T-cell (primary cell): ENCODE results near the gene ABCC10. TPM values are rescaled to one million over a fixed set of nuclear protein-coding genes. Genes with fewer than 3 reads are reported as not detected.
A peak's percentile ranks its signal among the peaks of the same experiment; 100 is the strongest.

Experiments
- ATAC-seq, 4 experiments: fragments of 200-7000 bp in 3 of 4; fragments of 150-1000 bp in 1 of 4; cut with Tn5 transposase; replicated peaks in 1 of 4; 1 replicate in 3 of 4; 2 replicates in 1 of 4; pipeline ENCODE4 v1.10.0; 2021; ENCODE audit warnings: moderate library complexity in 3 of 4, mild to moderate bottlenecking in 2 of 4, moderate number of reproducible peaks in 1 of 4
- CTCF ChIA-PET, 2 donors: fragments of 300-600 bp; sonication (Branson Sonifier 250); formaldehyde crosslinking; loops; one replicate each; lab custom pipeline; 2022; ENCODE audit warnings: antibody characterized with exemption in 2 of 2; lab: Charles Lee
- POLR2A ChIA-PET, 2 donors: fragments of 300-600 bp; sonication (Branson Sonifier 250); formaldehyde crosslinking; loops; one replicate each; lab custom pipeline; 2022; ENCODE audit warnings: antibody characterized with exemption in 2 of 2; lab: Charles Lee
- DNase-seq, 35 experiments: peaks; one replicate each; pipeline versions ENCODE4 v3.0.0 to v3.0.0-alpha.2; 2013 to 2023
- H3K27ac ChIP-seq: one replicate; pipeline ENCODE4 v1.5.1; 2013; ENCODE audit warnings: low read length
- H3K27me3 ChIP-seq, 2 experiments: replicated peaks in 1 of 2; 1 replicate in 1 of 2; 2 replicates in 1 of 2; pipeline versions ENCODE4 v1.6.1 to v1.7.0; 2013; ENCODE audit warnings: low read length in 1 of 2, mixed read lengths in 1 of 2; ENCODE audit not compliant: control insufficient read depth in 2 of 2, insufficient read depth in 2 of 2; ENCODE audit errors: extremely low read depth in 1 of 2
- H3K36me3 ChIP-seq, 2 donors: 1 replicate in 1 of 2; 2 replicates in 1 of 2; pipeline versions ENCODE4 v1.6.1 to v1.7.0; 2013; ENCODE audit warnings: low read length in 1 of 2; ENCODE audit not compliant: control insufficient read depth in 2 of 2, insufficient read depth in 1 of 2; ENCODE audit errors: extremely low read depth in 1 of 2
- H3K4me1 ChIP-seq, 2 experiments: 1 replicate in 1 of 2; 2 replicates in 1 of 2; pipeline versions ENCODE4 v1.6.1 to v1.7.0; 2013; ENCODE audit warnings: low read length in 2 of 2, mixed read lengths in 1 of 2; ENCODE audit not compliant: insufficient read depth in 2 of 2, control insufficient read depth in 1 of 2; ENCODE audit errors: extremely low read depth in 1 of 2
- H3K4me3 ChIP-seq, 2 donors: 1 replicate in 1 of 2; 2 replicates in 1 of 2; pipeline versions ENCODE4 v1.5.1 to v1.7.0; 2013; ENCODE audit warnings: mild to moderate bottlenecking in 2 of 2, low read length in 1 of 2, moderate library complexity in 1 of 2; ENCODE audit not compliant: control insufficient read depth in 1 of 2; ENCODE audit errors: extremely low read depth in 1 of 2
- H3K9me3 ChIP-seq: 2 replicates; pipeline ENCODE4 v1.7.0; 2013
- H3K27ac Mint-ChIP-seq, 2 donors: one replicate each; pipeline ENCODE4 v1.8.0; 2020 to 2021; ENCODE audit warnings: mild to moderate bottlenecking in 2 of 2, mixed read lengths in 2 of 2
- H3K27me3 Mint-ChIP-seq, 2 donors: one replicate each; pipeline ENCODE4 v1.8.0; 2021 to 2022; ENCODE audit warnings: mixed read lengths in 2 of 2
- H3K36me3 Mint-ChIP-seq: one replicate; pipeline ENCODE4 v1.8.0; 2021; ENCODE audit warnings: mixed read lengths
- H3K4me1 Mint-ChIP-seq, 3 donors: one replicate each; pipeline ENCODE4 v1.8.0; 2020 to 2022; ENCODE audit warnings: mixed read lengths in 3 of 3, mild to moderate bottlenecking in 1 of 3
- H3K4me3 Mint-ChIP-seq, 3 donors: one replicate each; pipeline ENCODE4 v1.8.0; 2020 to 2022; ENCODE audit warnings: mild to moderate bottlenecking in 3 of 3, mixed read lengths in 3 of 3, moderate library complexity in 3 of 3
- H3K9me3 Mint-ChIP-seq, 3 donors: one replicate each; pipeline ENCODE4 v1.8.0; 2020 to 2022; ENCODE audit warnings: mixed read lengths in 3 of 3
- WGBS: methylation state at CpG from one replicate; pipeline ENCODE4 v1.1.5; 2013; ENCODE audit warnings: missing lambda C conversion rate; ENCODE audit not compliant: insufficient coverage; 5-methylcytosine and 5-hydroxymethylcytosine counted together
- total RNA-seq, 35 experiments: library from RNA in 6 of 35; stranded (reverse) in 6 of 35; fragments of 120-200 nt in 1 of 35; gene quantifications; one replicate each; pipeline versions ENCODE4 v1.2.1 to v1.2.4 and lab custom pipeline; 2013 to 2026

The ABCC10 gene
- total RNA-seq, 5 donors from 2014 or later (not counting 1 experiment from before 2014, with no cell fraction given): 57.8 to 85.4 (median 75.5) TPM

GRCh38 chr6:43493230-43493629, 65.9 kb downstream of the ABCC10 start:
- ATAC-seq (no peak), DNase-seq (no peak)
- CTCF ChIA-PET: interaction anchor here (0.6 to 1.6 kb wide), 3 partner anchors 12 to 64 kb away, joined by 3 to 4 read pairs (median 3); no protein-coding TSS in a partner anchor
- no peak overlapping the region for H3K4me3 Mint-ChIP-seq
- Histone ChIP-seq H3K27me3 (no peaks in the 10 kb centered on the region), H3K36me3 (peaks cover 3 to 19% of the 10 kb centered on the region in 2 donors), H3K4me3 (no peak overlapping the region), H3K9me3 (no peaks in the 10 kb centered on the region), H3K27ac (no peak overlapping the region), H3K4me1 (peaks cover 4 to 44% of the 10 kb centered on the region in 2 experiments)
- no peaks in the 10 kb centered on the region for H3K9me3 Mint-ChIP-seq
- POLR2A ChIA-PET: interaction anchor here in 1 of 2 donors (1.3 kb wide), 1 partner anchor 15 kb away, joined by 3 read pairs; no protein-coding TSS in a partner anchor
- H3K36me3 Mint-ChIP-seq: peaks cover 9% of the 10 kb centered on the region
- H3K27ac Mint-ChIP-seq: peak overlapping the region; percentile 24 to 81
- 100% methylated on average over 1 of the region's 2 CpGs for WGBS
- H3K27me3 Mint-ChIP-seq: no peaks in the 10 kb centered on the region
- peaks cover 36 to 54% (median 41%) of the 10 kb centered on the region in 3 donors for H3K4me1 Mint-ChIP-seq

GRCh38 chr6:43493833-43494232, 66.5 kb downstream of the ABCC10 start:
- H3K4me3 Mint-ChIP-seq: no peak overlapping the region
- DNase-seq (no peak), ATAC-seq (no peak)
- peaks cover 36 to 50% (median 36%) of the 10 kb centered on the region in 3 donors for H3K4me1 Mint-ChIP-seq
- POLR2A ChIA-PET: no interaction called here
- Histone ChIP-seq H3K9me3 (no peaks in the 10 kb centered on the region), H3K27ac (no peak overlapping the region), H3K4me1 (peaks cover 4 to 44% of the 10 kb centered on the region in 2 experiments), H3K27me3 (no peaks in the 10 kb centered on the region), H3K4me3 (no peak overlapping the region), H3K36me3 (peaks cover 3 to 24% of the 10 kb centered on the region in 2 donors)
- CTCF ChIA-PET: interaction anchor here in 1 of 2 donors (0.6 to 1.6 kb wide), 2 partner anchors 11 to 78 kb away, joined by 3 read pairs; no protein-coding TSS in a partner anchor
- peak overlapping the region; percentile 81 to 84 for H3K27ac Mint-ChIP-seq
- no peaks in the 10 kb centered on the region for H3K9me3 Mint-ChIP-seq
- no peaks in the 10 kb centered on the region for H3K27me3 Mint-ChIP-seq
- peaks cover 11% of the 10 kb centered on the region for H3K36me3 Mint-ChIP-seq
- 94% methylated on average over 2 of the region's 7 CpGs for WGBS

- ATAC-seq: no peak
Observed at GRCh38 chr6:43494321-43494720, 67.0 kb downstream of the ABCC10 start.

GRCh38 chr6:43494766-43495165, 67.4 kb downstream of the ABCC10 start:
- no peaks in the 10 kb centered on the region for H3K9me3 Mint-ChIP-seq
- Histone ChIP-seq H3K27me3 (no peaks in the 10 kb centered on the region), H3K4me3 (no peak overlapping the region), H3K36me3 (peaks cover 7 to 29% of the 10 kb centered on the region in 2 donors), H3K27ac (peak overlapping the region; percentile 53), H3K9me3 (no peaks in the 10 kb centered on the region), H3K4me1 (peaks cover 4 to 36% of the 10 kb centered on the region in 2 experiments)
- H3K4me3 Mint-ChIP-seq: peak overlapping the region in 1 of 3 donors; percentile 57
- CTCF ChIA-PET: no interaction called here
- DNase-seq (no peak), ATAC-seq (no peak)
- H3K4me1 Mint-ChIP-seq: peaks cover 36 to 44% (median 36%) of the 10 kb centered on the region in 3 donors
- POLR2A ChIA-PET: no interaction called here
- peaks cover 20% of the 10 kb centered on the region for H3K36me3 Mint-ChIP-seq
- H3K27ac Mint-ChIP-seq: peak overlapping the region; percentile 90 to 93
- WGBS: 100% methylated on average over 3 of the region's 4 CpGs
- H3K27me3 Mint-ChIP-seq: no peaks in the 10 kb centered on the region

More at GRCh38 chr6:43494321-43494720, 67.0 kb downstream of the ABCC10 start:
- Mint-ChIP-seq H3K4me3 (no peak overlapping the region), H3K36me3 (peaks cover 16% of the 10 kb centered on the region), H3K9me3 (no peaks in the 10 kb centered on the region), H3K4me1 (peaks cover 36 to 45% (median 36%) of the 10 kb centered on the region in 3 donors), H3K27me3 (no peaks in the 10 kb centered on the region), H3K27ac (peak overlapping the region; percentile 81 to 84)
- H3K27ac ChIP-seq: no peak overlapping the region
- no peaks in the 10 kb centered on the region for H3K9me3 ChIP-seq
- peaks cover 4 to 24% of the 10 kb centered on the region in 2 donors for H3K36me3 ChIP-seq
- CTCF ChIA-PET: interaction anchor here in 1 of 2 donors (0.6 to 1.6 kb wide), 2 partner anchors 11 to 79 kb away, joined by 3 read pairs; no protein-coding TSS in a partner anchor
- WGBS: 100% methylated on average over 2 of the region's 6 CpGs
- H3K4me1 ChIP-seq: peaks cover 4 to 40% of the 10 kb centered on the region in 2 experiments
- H3K27me3 ChIP-seq: no peaks in the 10 kb centered on the region
- DNase-seq: no peak
- H3K4me3 ChIP-seq: no peak overlapping the region
- POLR2A ChIA-PET: no interaction called here

- Histone ChIP-seq H3K27ac (peak overlapping the region; percentile 53), H3K27me3 (no peaks in the 10 kb centered on the region), H3K36me3 (peaks cover 7 to 31% of the 10 kb centered on the region in 2 donors), H3K4me3 (no peak overlapping the region), H3K9me3 (no peaks in the 10 kb centered on the region), H3K4me1 (peaks cover 4 to 36% of the 10 kb centered on the region in 2 experiments)
- POLR2A ChIA-PET: no interaction called here
- H3K36me3 Mint-ChIP-seq: peaks cover 20% of the 10 kb centered on the region
- H3K4me1 Mint-ChIP-seq: peaks cover 32 to 37% (median 33%) of the 10 kb centered on the region in 3 donors
- ATAC-seq (peak; percentile 79 to 87 (median 84)), DNase-seq (peak in 22 of 35 experiments; percentile 22 to 59 (median 30))
- WGBS: 92% methylated on average over 2 of the region's 4 CpGs
- H3K27me3 Mint-ChIP-seq: no peaks in the 10 kb centered on the region
- no peaks in the 10 kb centered on the region for H3K9me3 Mint-ChIP-seq
- peak overlapping the region; percentile 90 to 93 for H3K27ac Mint-ChIP-seq
- CTCF ChIA-PET: interaction anchor here (0.6 to 1.0 kb wide), 2 partner anchors 11 to 18 kb away, joined by 3 to 5 read pairs; partner anchors contain the start of gene TJAP1 (in 1 of the 2)
- peak overlapping the region in 2 of 3 donors; percentile 46 to 57 for H3K4me3 Mint-ChIP-seq
Observed at GRCh38 chr6:43495409-43495941, 68.1 kb downstream of the ABCC10 start.

- Histone ChIP-seq H3K27me3 (no peaks in the 10 kb centered on the region), H3K36me3 (peaks cover 7 to 41% of the 10 kb centered on the region in 2 donors), H3K9me3 (no peaks in the 10 kb centered on the region), H3K4me1 (peaks cover 4 to 36% of the 10 kb centered on the region in 2 experiments), H3K4me3 (no peak overlapping the region), H3K27ac (no peak overlapping the region)
- CTCF ChIA-PET: interaction anchor here (0.6 to 1.1 kb wide), 3 partner anchors 10 to 242 kb away, joined by 3 read pairs; no protein-coding TSS in a partner anchor
- Mint-ChIP-seq H3K4me3 (no peak overlapping the region), H3K36me3 (peaks cover 28% of the 10 kb centered on the region), H3K27ac (peak overlapping the region in 1 of 2 donors; percentile 16), H3K27me3 (no peaks in the 10 kb centered on the region), H3K9me3 (no peaks in the 10 kb centered on the region), H3K4me1 (peaks cover 32 to 37% (median 33%) of the 10 kb centered on the region in 3 donors)
- POLR2A ChIA-PET: no interaction called here
- ATAC-seq: peak in 1 of 4 experiments; percentile 27
- WGBS: 90% methylated on average over 8 of the region's 18 CpGs
- peak in 3 of 35 experiments; percentile 20 to 43 (median 26) for DNase-seq
Observed at GRCh38 chr6:43496370-43497128, 69.2 kb downstream of the ABCC10 start.
